ENCODE results near the gene SPEG. TPM values are rescaled to one million over a fixed set of nuclear protein-coding genes. Genes with fewer than 3 reads are reported as not detected.

SPEG gene
- polyA plus RNA-seq, 1 donor (not counting 4 experiments of a cell fraction or from before 2014, with no cell fraction given): 18.8 TPM

- no peak overlapping the region for H3K27ac ChIP-seq (ENCODE audit: control insufficient read depth, insufficient read depth, low read length)
- peaks cover 21% of the 10 kb centered on the region for H3K79me2 ChIP-seq (ENCODE audit: control insufficient read depth, insufficient read depth, low read length)
- H3K4me2 ChIP-seq (ENCODE audit: control insufficient read depth, extremely low read depth, insufficient read depth, low read depth, low read length): no peak overlapping the region
- H3K4me1 ChIP-seq (ENCODE audit: control insufficient read depth, extremely low read depth, insufficient read depth, low read length): peaks cover 11% of the 10 kb centered on the region
- H4K20me1 ChIP-seq (ENCODE audit: control insufficient read depth, extremely low read depth, insufficient read depth, low read length): peaks cover 7% of the 10 kb centered on the region
- H3K9ac ChIP-seq (ENCODE audit: control insufficient read depth, extremely low read depth, insufficient read depth, low read length): no peak overlapping the region
- DNase-seq (ENCODE audit: low read depth, low spot score) (no peak), FAIRE-seq (no peak)
- peaks cover 8% of the 10 kb centered on the region for H3K27me3 ChIP-seq (ENCODE audit: control insufficient read depth, extremely low read depth, insufficient read depth, low read length)
- H2AFZ ChIP-seq (ENCODE audit: control insufficient read depth, low read length): no peak overlapping the region
- dilution Hi-C loops (cut with MboI; ENCODE audit: extremely low pct_ligation_motif_present, low sequenced_read_pairs): no loop called here
- TF ChIP-seq EZH2 (IDR thresholded peaks at IDR 0.05; ENCODE audit: low read length) (no peak), CTCF (optimal IDR thresholded peaks at IDR 0.05 in 1 of 3, IDR thresholded peaks at IDR 0.05 in 1 of 3, conservative IDR thresholded peaks at IDR 0.05 in 1 of 3; ENCODE audit: extremely low read depth in 1 of 3, insufficient read depth in 2 of 3, low read length in 3 of 3) (no peak)
- H3K9me3 ChIP-seq (ENCODE audit: control insufficient read depth, low read depth, low read length): no peaks in the 10 kb centered on the region
- H3K9me1 ChIP-seq (ENCODE audit: control insufficient read depth, extremely low read depth, insufficient read depth, low read length): no peaks in the 10 kb centered on the region
- peaks cover 20 to 23% of the 10 kb centered on the region in 2 experiments for H3K36me3 ChIP-seq (ENCODE audit: control insufficient read depth in 2 of 2, extremely low read depth in 1 of 2, insufficient read depth in 2 of 2, low read length in 2 of 2)
- no peak overlapping the region for H3K4me3 ChIP-seq (ENCODE audit: control insufficient read depth in 2 of 3, extremely low read depth in 1 of 3, insufficient read depth in 2 of 3, low read depth in 1 of 3, low read length in 3 of 3)
Observed at GRCh38 chr2:219536425-219536824, 101.8 kb downstream of the SPEG start.

GRCh38 chr2:219536967-219537366 lies 102.3 kb downstream of the SPEG start:
- Histone ChIP-seq H4K20me1 (ENCODE audit: control insufficient read depth, extremely low read depth, insufficient read depth, low read length) (peaks cover 10% of the 10 kb centered on the region), H2AFZ (ENCODE audit: control insufficient read depth, low read length) (no peak overlapping the region), H3K27ac (ENCODE audit: control insufficient read depth, insufficient read depth, low read length) (no peak overlapping the region), H3K79me2 (ENCODE audit: control insufficient read depth, insufficient read depth, low read length) (peaks cover 25% of the 10 kb centered on the region), H3K4me1 (ENCODE audit: control insufficient read depth, extremely low read depth, insufficient read depth, low read length) (peaks cover 17% of the 10 kb centered on the region), H3K4me2 (ENCODE audit: control insufficient read depth, extremely low read depth, insufficient read depth, low read depth, low read length) (no peak overlapping the region), H3K4me3 (ENCODE audit: control insufficient read depth in 2 of 3, extremely low read depth in 1 of 3, insufficient read depth in 2 of 3, low read depth in 1 of 3, low read length in 3 of 3) (no peak overlapping the region), H3K27me3 (ENCODE audit: control insufficient read depth, extremely low read depth, insufficient read depth, low read length) (peaks cover 5% of the 10 kb centered on the region), H3K9me1 (ENCODE audit: control insufficient read depth, extremely low read depth, insufficient read depth, low read length) (no peaks in the 10 kb centered on the region), H3K9ac (ENCODE audit: control insufficient read depth, extremely low read depth, insufficient read depth, low read length) (no peak overlapping the region), H3K9me3 (ENCODE audit: control insufficient read depth, low read depth, low read length) (no peaks in the 10 kb centered on the region), H3K36me3 (ENCODE audit: control insufficient read depth in 2 of 2, extremely low read depth in 1 of 2, insufficient read depth in 2 of 2, low read length in 2 of 2) (peaks cover 20 to 23% of the 10 kb centered on the region in 2 experiments)
- TF ChIP-seq EZH2 (IDR thresholded peaks at IDR 0.05; ENCODE audit: low read length) (no peak), CTCF (optimal IDR thresholded peaks at IDR 0.05 in 1 of 3, IDR thresholded peaks at IDR 0.05 in 1 of 3, conservative IDR thresholded peaks at IDR 0.05 in 1 of 3; ENCODE audit: extremely low read depth in 1 of 3, insufficient read depth in 2 of 3, low read length in 3 of 3) (no peak)
- DNase-seq (ENCODE audit: low read depth, low spot score): no peak
- dilution Hi-C loops (cut with MboI; ENCODE audit: extremely low pct_ligation_motif_present, low sequenced_read_pairs): no loop called here
- no peak for FAIRE-seq
